Neural crest cell (in vitro differentiated cells): ENCODE data around the gene IGLL5. TPM values are rescaled to one million over a fixed set of nuclear protein-coding genes. Genes with fewer than 3 reads are reported as not detected.

Experiments used
- DNase-seq: peaks from one replicate; pipeline ENCODE4 v3.0.0; 2021; ENCODE audit warnings: low read depth, mixed read lengths, low spot score
- H3K27ac Mint-ChIP-seq: one replicate; pipeline ENCODE4 v1.8.0; 2021; ENCODE audit warnings: mild to moderate bottlenecking, mixed read lengths; ENCODE audit not compliant: unreplicated experiment
- H3K27me3 Mint-ChIP-seq: 2 replicates; pipeline ENCODE4 v1.8.0; 2021; ENCODE audit warnings: low read depth, mild to moderate bottlenecking, mixed read lengths
- H3K36me3 Mint-ChIP-seq: 2 replicates; pipeline ENCODE4 v1.8.0; 2021; ENCODE audit warnings: low read depth, mild to moderate bottlenecking, mixed read lengths
- H3K4me1 Mint-ChIP-seq: 2 replicates; pipeline ENCODE4 v1.8.0; 2021; ENCODE audit warnings: mixed read lengths
- H3K4me3 Mint-ChIP-seq: one replicate; pipeline ENCODE4 v1.8.0; 2021; ENCODE audit warnings: mild to moderate bottlenecking, mixed read lengths
- H3K9me3 Mint-ChIP-seq: 2 replicates; pipeline ENCODE4 v1.8.0; 2021; ENCODE audit warnings: mixed read lengths
- CTCF ChIP-seq: fragments of 200-600 bp; sonication (generic); conservative IDR thresholded peaks from 2 replicates; pipeline ENCODE4 v1.5.0; 2021; ENCODE audit warnings: antibody characterized with exemption, mild to moderate bottlenecking
- total RNA-seq: library from RNA; stranded (reverse); gene quantifications from 2 replicates; pipeline ENCODE4 v1.2.1, GENCODE V29; 2021

IGLL5 gene
- total RNA-seq, 1 donor from 2014 or later = not detected

GRCh38 chr22:22933807-22934542 is 46.4 kb downstream of the IGLL5 start:
- Mint-ChIP-seq H3K27me3 (peaks cover 15% of the 10 kb centered on the region), H3K4me3 (no peak overlapping the region), H3K4me1 (peaks cover 4% of the 10 kb centered on the region), H3K9me3 (no peaks in the 10 kb centered on the region), H3K36me3 (no peaks in the 10 kb centered on the region), H3K27ac (peak overlapping the region; percentile 75)
- no peak for DNase-seq
- TF ChIP-seq CTCF = no peak

- Mint-ChIP-seq H3K4me3 (no peak overlapping the region), H3K9me3 (no peaks in the 10 kb centered on the region)
These were observed 47.0 kb downstream of the IGLL5 start for GRCh38 chr22:22934543-22935055.

GRCh38 chr22:22935056-22935545 is 47.5 kb downstream of the IGLL5 start:
- Mint-ChIP-seq H3K27me3 (peaks cover 20% of the 10 kb centered on the region), H3K4me1 (peaks cover 4% of the 10 kb centered on the region), H3K9me3 (no peaks in the 10 kb centered on the region), H3K27ac (no peak overlapping the region), H3K4me3 (no peak overlapping the region), H3K36me3 (no peaks in the 10 kb centered on the region)
- TF ChIP-seq CTCF = no peak
- no peak for DNase-seq

More at GRCh38 chr22:22934543-22935055, 47.0 kb downstream of the IGLL5 start:
- DNase-seq = no peak
- H3K4me1 Mint-ChIP-seq = peaks cover 4% of the 10 kb centered on the region
- no peaks in the 10 kb centered on the region for H3K36me3 Mint-ChIP-seq
- TF ChIP-seq CTCF = no peak
- H3K27ac Mint-ChIP-seq = no peak overlapping the region
- peaks cover 16% of the 10 kb centered on the region for H3K27me3 Mint-ChIP-seq

GRCh38 chr22:22935546-22936157 is 48.0 kb downstream of the IGLL5 start:
- Mint-ChIP-seq H3K4me1 (peaks cover 4% of the 10 kb centered on the region), H3K9me3 (no peaks in the 10 kb centered on the region), H3K4me3 (no peak overlapping the region), H3K27ac (no peak overlapping the region), H3K36me3 (no peaks in the 10 kb centered on the region), H3K27me3 (peaks cover 25% of the 10 kb centered on the region)
- no peak for TF ChIP-seq CTCF
- DNase-seq = no peak

GRCh38 chr22:22936180-22936914 is 48.7 kb downstream of the IGLL5 start:
- Mint-ChIP-seq H3K36me3 (no peaks in the 10 kb centered on the region), H3K4me3 (no peak overlapping the region), H3K9me3 (no peaks in the 10 kb centered on the region), H3K27me3 (peaks cover 24% of the 10 kb centered on the region), H3K4me1 (peaks cover 4% of the 10 kb centered on the region), H3K27ac (no peak overlapping the region)
- no peak for TF ChIP-seq CTCF
- no peak for DNase-seq
